DND-41 (cell line): Measurements from ENCODE around the gene PRELP.

Experiments used
- EZH2 ChIP-seq: IDR thresholded peaks from 3 replicates; pipeline ENCODE4 v1.6.1; 2012; ENCODE audit warnings: borderline replicate concordance, low read depth, mild to moderate bottlenecking, moderate library complexity, low read length, inconsistent platforms; ENCODE audit not compliant: severe bottlenecking
- TF ChIP-seq, protein P1 (sequence below): IDR thresholded peaks from 2 replicates; pipeline ENCODE4 v1.5.1; 2012; ENCODE audit warnings: borderline replicate concordance, low read length, moderate library complexity, mild to moderate bottlenecking; ENCODE audit not compliant: poor library complexity, severe bottlenecking; ENCODE audit errors: extremely low read depth

DNA sequence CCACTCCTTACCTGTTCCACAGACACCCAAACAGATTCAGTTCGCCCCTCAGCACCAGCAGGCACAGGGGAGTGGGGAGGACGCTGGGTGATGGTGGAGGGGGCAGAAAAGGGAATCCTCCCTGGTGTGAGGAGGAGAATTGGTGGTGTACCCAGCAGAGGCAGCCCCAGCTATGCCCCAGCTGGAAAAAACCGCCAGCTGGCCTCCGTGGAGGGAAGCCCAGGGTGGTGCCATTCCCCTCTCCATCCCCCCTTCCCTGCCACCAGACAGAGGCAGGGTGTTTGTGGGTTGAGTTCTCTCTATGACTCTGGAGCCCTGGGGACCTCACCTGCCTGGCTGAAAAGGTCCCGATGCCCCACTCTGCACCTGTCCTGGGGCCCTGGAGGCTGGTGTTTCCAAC lies 46.2 kb downstream of the PRELP start:
- TF ChIP-seq, protein P1, sequence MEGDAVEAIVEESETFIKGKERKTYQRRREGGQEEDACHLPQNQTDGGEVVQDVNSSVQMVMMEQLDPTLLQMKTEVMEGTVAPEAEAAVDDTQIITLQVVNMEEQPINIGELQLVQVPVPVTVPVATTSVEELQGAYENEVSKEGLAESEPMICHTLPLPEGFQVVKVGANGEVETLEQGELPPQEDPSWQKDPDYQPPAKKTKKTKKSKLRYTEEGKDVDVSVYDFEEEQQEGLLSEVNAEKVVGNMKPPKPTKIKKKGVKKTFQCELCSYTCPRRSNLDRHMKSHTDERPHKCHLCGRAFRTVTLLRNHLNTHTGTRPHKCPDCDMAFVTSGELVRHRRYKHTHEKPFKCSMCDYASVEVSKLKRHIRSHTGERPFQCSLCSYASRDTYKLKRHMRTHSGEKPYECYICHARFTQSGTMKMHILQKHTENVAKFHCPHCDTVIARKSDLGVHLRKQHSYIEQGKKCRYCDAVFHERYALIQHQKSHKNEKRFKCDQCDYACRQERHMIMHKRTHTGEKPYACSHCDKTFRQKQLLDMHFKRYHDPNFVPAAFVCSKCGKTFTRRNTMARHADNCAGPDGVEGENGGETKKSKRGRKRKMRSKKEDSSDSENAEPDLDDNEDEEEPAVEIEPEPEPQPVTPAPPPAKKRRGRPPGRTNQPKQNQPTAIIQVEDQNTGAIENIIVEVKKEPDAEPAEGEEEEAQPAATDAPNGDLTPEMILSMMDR = no peak
- TF ChIP-seq EZH2 = no peak
